Gastroesophageal sphincter (tissue), 4 donors: ENCODE results near the gene CACUL1. TPM values are rescaled to one million over a fixed set of nuclear protein-coding genes. Genes with fewer than 3 reads are reported as not detected.

Source experiments
- ATAC-seq: fragments of 150-250 bp; one replicate; pipeline ENCODE4 v1.9.1; 2016; ENCODE audit warnings: mild to moderate bottlenecking, moderate library complexity
- H3K27ac ChIP-seq, 4 donors: fragments of 200-600 bp; sonication (generic) in 3 of 4; 1 replicate in 3 of 4; 2 replicates in 1 of 4; pipeline ENCODE4 v1.5.1; 2016 to 2019
- H3K27me3 ChIP-seq: fragments of 200-600 bp; sonication (generic); one replicate; pipeline ENCODE4 v1.5.1; 2019
- H3K36me3 ChIP-seq, 2 donors: fragments of 200-600 bp; sonication (generic); one replicate each; pipeline ENCODE4 v1.5.1; 2019; ENCODE audit warnings: control low read depth in 1 of 2
- H3K4me1 ChIP-seq, 3 donors: fragments of 200-600 bp; sonication (generic); 1 replicate in 2 of 3; 2 replicates in 1 of 3; pipeline ENCODE4 v1.5.1; 2016 to 2019; ENCODE audit warnings: control low read depth in 2 of 3
- H3K4me3 ChIP-seq, 2 donors: fragments of 200-600 bp; sonication (generic); one replicate each; pipeline ENCODE4 v1.5.1; 2019; ENCODE audit warnings: mild to moderate bottlenecking in 1 of 2, moderate library complexity in 1 of 2
- H3K9me3 ChIP-seq, 3 donors: fragments of 200-600 bp; sonication (generic); one replicate each; pipeline ENCODE4 v1.5.1; 2017 to 2019; ENCODE audit warnings: control low read depth in 2 of 3
- EP300 ChIP-seq: sonication (generic); formaldehyde crosslinking; IDR thresholded peaks from one replicate; pipeline ENCODE4 v1.6.1; 2017; ENCODE audit warnings: antibody characterized with exemption, mild to moderate bottlenecking
- POLR2A ChIP-seq, 2 donors: fragments of 450-650 bp; IDR thresholded peaks; one replicate each; pipeline ENCODE4 v1.6.1; 2017; ENCODE audit warnings: antibody characterized with exemption in 2 of 2, mild to moderate bottlenecking in 2 of 2, moderate library complexity in 1 of 2
- POLR2AphosphoS5 ChIP-seq: sonication (generic); formaldehyde crosslinking; IDR thresholded peaks from one replicate; pipeline ENCODE4 v1.6.1; 2017; ENCODE audit warnings: antibody characterized with exemption
- WGBS, 2 donors: methylation state at CpG; one replicate each; pipeline ENCODE4 v1.1.5; 2018; ENCODE audit warnings: low coverage in 1 of 2; 5-methylcytosine and 5-hydroxymethylcytosine counted together
- total RNA-seq, 4 donors: library from RNA; depleted of rRNA; stranded (reverse); fragments of >200 nt; gene quantifications; one replicate each; pipeline ENCODE4 v1.1.0, GENCODE V29; 2016
- TF ChIP-seq, protein P1 (sequence below), 4 experiments: fragments of 200-600 bp in 2 of 4; fragments of 450-650 bp in 2 of 4; sonication (generic) in 1 of 4; IDR thresholded peaks; one replicate each; pipeline ENCODE4 v1.5.1; 2017 to 2019; ENCODE audit warnings: antibody characterized with exemption in 4 of 4, mild to moderate bottlenecking in 2 of 4, moderate library complexity in 2 of 4

Gene CACUL1
- total RNA-seq, 4 donors from 2014 or later, result 35.7 to 67.2 (median 45.6) TPM

- H3K27ac ChIP-seq, result no peak overlapping the region
These were observed 33.9 kb downstream of the CACUL1 start for GRCh38 chr10:118720685-118721538.

DNA sequence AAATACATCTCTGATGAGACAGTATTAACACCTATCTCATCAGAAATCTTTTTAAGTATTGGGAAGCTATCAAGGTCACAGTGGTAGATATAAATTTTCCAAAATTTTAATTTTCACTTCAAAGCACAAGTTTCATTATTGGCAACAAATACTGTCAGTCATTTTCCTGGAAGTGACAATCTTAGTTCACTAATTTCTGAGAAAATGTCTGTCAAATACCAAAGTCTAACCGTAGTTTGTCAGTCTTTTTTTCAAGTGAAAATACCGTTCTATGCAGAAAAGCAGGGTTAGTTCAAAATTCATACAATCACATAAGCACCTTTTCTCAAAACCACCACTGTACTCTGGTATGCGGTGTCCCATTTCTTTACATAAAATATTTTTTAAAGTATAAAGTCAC, 40.4 kb downstream of the CACUL1 start:
- no peak overlapping the region for H3K4me3 ChIP-seq
- no peak for ATAC-seq
- no peaks in the 10 kb centered on the region for H3K27me3 ChIP-seq
- WGBS, 2 donors, result 89 to 90% methylated on average over 3 of the region's 3 CpGs
- TF ChIP-seq POLR2A (IDR thresholded peaks at IDR 0.05) (no peak), EP300 (no peak)
- peaks cover 0 to 10% (median 0%) of the 10 kb centered on the region in 3 donors for H3K4me1 ChIP-seq
- no peaks in the 10 kb centered on the region for H3K9me3 ChIP-seq
- no peak overlapping the region for H3K27ac ChIP-seq
- peaks cover 0 to 23% of the 10 kb centered on the region in 2 donors for H3K36me3 ChIP-seq

More at GRCh38 chr10:118720685-118721538, 33.9 kb downstream of the CACUL1 start:
- ATAC-seq, result no peak
- Histone ChIP-seq H3K4me1 (peaks cover 0 to 27% (median 7%) of the 10 kb centered on the region in 3 donors), H3K9me3 (no peaks in the 10 kb centered on the region), H3K27me3 (no peaks in the 10 kb centered on the region), H3K4me3 (no peak overlapping the region), H3K36me3 (peaks cover 0 to 9% of the 10 kb centered on the region in 2 donors)
- TF ChIP-seq EP300, result no peak
- TF ChIP-seq, protein P1, sequence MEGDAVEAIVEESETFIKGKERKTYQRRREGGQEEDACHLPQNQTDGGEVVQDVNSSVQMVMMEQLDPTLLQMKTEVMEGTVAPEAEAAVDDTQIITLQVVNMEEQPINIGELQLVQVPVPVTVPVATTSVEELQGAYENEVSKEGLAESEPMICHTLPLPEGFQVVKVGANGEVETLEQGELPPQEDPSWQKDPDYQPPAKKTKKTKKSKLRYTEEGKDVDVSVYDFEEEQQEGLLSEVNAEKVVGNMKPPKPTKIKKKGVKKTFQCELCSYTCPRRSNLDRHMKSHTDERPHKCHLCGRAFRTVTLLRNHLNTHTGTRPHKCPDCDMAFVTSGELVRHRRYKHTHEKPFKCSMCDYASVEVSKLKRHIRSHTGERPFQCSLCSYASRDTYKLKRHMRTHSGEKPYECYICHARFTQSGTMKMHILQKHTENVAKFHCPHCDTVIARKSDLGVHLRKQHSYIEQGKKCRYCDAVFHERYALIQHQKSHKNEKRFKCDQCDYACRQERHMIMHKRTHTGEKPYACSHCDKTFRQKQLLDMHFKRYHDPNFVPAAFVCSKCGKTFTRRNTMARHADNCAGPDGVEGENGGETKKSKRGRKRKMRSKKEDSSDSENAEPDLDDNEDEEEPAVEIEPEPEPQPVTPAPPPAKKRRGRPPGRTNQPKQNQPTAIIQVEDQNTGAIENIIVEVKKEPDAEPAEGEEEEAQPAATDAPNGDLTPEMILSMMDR (IDR thresholded peaks at IDR 0.05), result peak; percentile 81 to 96 (median 86)
- 0 to 25% methylated on average over 2 to 3 of the region's 3 CpGs for WGBS, 2 donors

DNA sequence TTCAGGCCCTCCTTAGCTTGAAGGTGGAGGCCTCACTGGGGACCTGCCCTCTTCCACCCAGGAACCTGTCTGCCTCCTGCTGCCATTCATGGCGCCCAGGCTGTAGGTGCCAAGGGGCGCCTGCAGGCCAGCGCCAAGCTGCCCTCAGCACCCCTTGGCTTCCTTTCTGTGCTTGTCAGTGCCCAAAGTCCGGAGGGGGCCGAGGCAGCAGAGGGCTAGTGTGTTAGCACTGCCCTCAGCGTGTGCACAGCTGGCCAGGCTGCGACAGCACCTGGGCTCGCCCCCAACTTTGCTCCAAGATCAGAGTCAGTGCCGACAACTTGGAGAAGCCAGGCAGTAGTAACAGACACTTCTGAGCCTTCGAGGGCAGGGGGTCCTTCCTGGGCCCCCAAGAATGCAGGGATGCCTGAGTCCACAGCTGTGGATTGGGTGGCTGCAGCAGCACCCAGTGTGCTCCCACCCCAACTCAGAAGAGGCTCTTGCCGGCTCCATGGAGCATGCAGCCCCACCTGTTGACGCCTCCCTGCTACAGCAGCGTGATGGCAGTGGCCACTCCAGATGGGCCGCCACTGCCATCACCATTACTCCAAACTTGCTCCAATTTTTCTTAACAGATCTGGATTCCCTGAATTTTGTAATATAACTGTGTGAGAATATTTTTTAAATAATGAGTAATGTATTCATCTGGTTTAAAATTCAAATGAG, 41.7 kb downstream of the CACUL1 start:
- no peak for ATAC-seq
- Histone ChIP-seq H3K36me3 (peaks cover 0 to 21% of the 10 kb centered on the region in 2 donors), H3K4me1 (peaks cover 0 to 10% (median 0%) of the 10 kb centered on the region in 3 donors), H3K27ac (no peak overlapping the region), H3K9me3 (no peaks in the 10 kb centered on the region), H3K4me3 (no peak overlapping the region), H3K27me3 (no peaks in the 10 kb centered on the region)
- 100% methylated on average over 3 of the region's 14 CpGs; no CpG with 5 or more reads in 1 of the 2 donors for WGBS, 2 donors
- TF ChIP-seq EP300 (no peak), POLR2A (IDR thresholded peaks at IDR 0.05) (no peak), POLR2AphosphoS5 (no peak)
- TF ChIP-seq, protein P1 (IDR thresholded peaks at IDR 0.05), result peak in 1 of 4 experiments; percentile 32

- H3K9me3 ChIP-seq, result no peaks in the 10 kb centered on the region
- TF ChIP-seq, protein P1 (IDR thresholded peaks at IDR 0.05), result no peak
- TF ChIP-seq POLR2A (IDR thresholded peaks at IDR 0.05) (no peak), POLR2AphosphoS5 (no peak), EP300 (no peak)
- H3K27me3 ChIP-seq, result no peaks in the 10 kb centered on the region
- peaks cover 0 to 12% (median 0%) of the 10 kb centered on the region in 3 donors for H3K4me1 ChIP-seq
- ATAC-seq, result no peak
- no peak overlapping the region for H3K4me3 ChIP-seq
- H3K27ac ChIP-seq, result no peak overlapping the region
- WGBS, 2 donors, result 91% methylated on average over 4 of the region's 7 CpGs; no CpG with 5 or more reads in 1 of the 2 donors
- H3K36me3 ChIP-seq, result peaks cover 0 to 16% of the 10 kb centered on the region in 2 donors
These were observed 42.7 kb downstream of the CACUL1 start for GRCh38 chr10:118712080-118712479.

- 80% methylated on average over 1 of the region's 1 CpG; no CpG with 5 or more reads in 1 of the 2 donors for WGBS, 2 donors
- ATAC-seq, result no peak
- H3K27me3 ChIP-seq, result no peaks in the 10 kb centered on the region
- TF ChIP-seq, protein P1 (IDR thresholded peaks at IDR 0.05), result no peak
- TF ChIP-seq POLR2A (IDR thresholded peaks at IDR 0.05) (no peak), EP300 (no peak), POLR2AphosphoS5 (no peak)
- no peak overlapping the region for H3K4me3 ChIP-seq
- H3K36me3 ChIP-seq, result peaks cover 0 to 21% of the 10 kb centered on the region in 2 donors
- no peak overlapping the region for H3K27ac ChIP-seq
- H3K4me1 ChIP-seq, result peaks cover 0 to 15% (median 0%) of the 10 kb centered on the region in 3 donors
- H3K9me3 ChIP-seq, result no peaks in the 10 kb centered on the region
These were observed 44.3 kb downstream of the CACUL1 start for GRCh38 chr10:118710487-118710886.
